ENCODE measurements around the gene EPHA3. TPM values are rescaled to one million over a fixed set of nuclear protein-coding genes. Genes with fewer than 3 reads are reported as not detected.

Gene EPHA3
- total and polyA plus RNA-seq, 9 of the 15 experiments (the other 6 are each of a cell fraction or from before 2014, with no cell fraction given): not detected

DNA sequence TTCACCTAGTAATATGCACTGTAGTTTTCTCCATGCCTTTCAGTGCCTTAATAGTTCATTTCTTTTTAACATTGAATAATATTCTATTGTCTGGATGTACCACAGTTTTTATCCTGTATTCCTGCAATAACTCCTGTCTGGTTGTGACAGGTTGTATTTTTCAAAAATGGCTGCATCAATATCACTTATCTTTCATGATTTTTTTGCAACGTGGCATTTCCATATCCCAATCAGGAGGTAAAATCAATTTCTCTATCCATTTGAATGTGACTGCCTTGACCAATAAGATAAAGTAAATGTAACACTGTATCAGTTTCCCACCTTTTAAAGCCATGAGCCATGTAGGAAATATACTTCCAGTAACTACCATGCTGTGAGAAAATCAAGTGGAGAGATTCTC lies 27.5 kb upstream of the EPHA3 start:
- H4K20me1 ChIP-seq (replicated peaks; ENCODE audit: control insufficient read depth, insufficient read depth, low read length): no peaks in the 10 kb centered on the region
- no peaks in the 10 kb centered on the region for H3K36me3 ChIP-seq (ENCODE audit: control insufficient read depth, insufficient read depth, low read length)
- no peak overlapping the region for H2AFZ ChIP-seq (ENCODE audit: low read depth, low read length)
- no peak overlapping the region for H3K4me2 ChIP-seq (ENCODE audit: insufficient read depth, low read length)
- H3K9ac ChIP-seq (ENCODE audit: insufficient read depth in 1 of 2, low read depth in 2 of 2, low read length in 2 of 2): no peak overlapping the region
- CTCF ChIA-PET (ENCODE audit: low intra/inter-chr PET ratio): no interaction called here
- no peaks in the 10 kb centered on the region for H3K79me2 ChIP-seq (ENCODE audit: control insufficient read depth, insufficient read depth, low read length)
- H3K27ac ChIP-seq (ENCODE audit: extremely low read depth, low read depth, low read length): no peak overlapping the region
- FAIRE-seq (no peak), DNase-seq (ENCODE audit: extremely low read depth in 1 of 4, low spot score in 3 of 4) (no peak), ATAC-seq (no peak)
- no TSS peak for BruUV-seq (replicated peaks)
- intact Hi-C loops (cut with micrococcal nuclease): no loop called here
- POLR2A ChIA-PET: no interaction called here
- H3K9me1 ChIP-seq (ENCODE audit: control insufficient read depth, insufficient read depth, low read length): no peaks in the 10 kb centered on the region
- in situ Hi-C loops (cut with MboI): no loop called here
- no peaks in the 10 kb centered on the region for H3K4me1 ChIP-seq (replicated peaks in 1 of 2; ENCODE audit: control insufficient read depth in 2 of 2, insufficient read depth in 2 of 2, low read length in 2 of 2)
- WGBS (ENCODE audit: insufficient coverage, low coverage, missing lambda C conversion rate): 0% methylated on average over 1 of the region's 1 CpG
- no peak overlapping the region for H3K4me3 ChIP-seq
- no peak for TF ChIP-seq PML (IDR thresholded peaks at IDR 0.05; ENCODE audit: low read length)
- no peak for TF ChIP-seq ZNF696 (CRISPR knock-in tag; conservative IDR thresholded peaks at IDR 0.05)
- TF ChIP-seq TAF9B (IDR thresholded peaks at IDR 0.05; ENCODE audit: partially characterized antibody): no peak
- no peak for TF ChIP-seq STAT5A (IDR thresholded peaks at IDR 0.05; ENCODE audit: borderline replicate concordance, low read length)
- TF ChIP-seq GTF2A2 (tag; IDR thresholded peaks at IDR 0.05): no peak
- TF ChIP-seq ZNF586 (CRISPR knock-in tag; conservative IDR thresholded peaks at IDR 0.05): no peak
- TF ChIP-seq ZC3H8 (IDR thresholded peaks at IDR 0.05): no peak
- TF ChIP-seq ZNF79 (CRISPR knock-in tag; IDR thresholded peaks at IDR 0.05; ENCODE audit: low read depth): no peak
- no peak for TF ChIP-seq ZNF445 (CRISPR knock-in tag; IDR thresholded peaks at IDR 0.05; ENCODE audit: low read depth)
- TF ChIP-seq E2F3 (CRISPR knock-in tag; IDR thresholded peaks at IDR 0.05): no peak
- no peak for TF ChIP-seq ZFP1 (CRISPR knock-in tag; IDR thresholded peaks at IDR 0.05)
- no peaks in the 10 kb centered on the region for H3K27me3 ChIP-seq (ENCODE audit: control insufficient read depth in 2 of 2, insufficient read depth in 2 of 2, low read length in 2 of 2)
- no peaks in the 10 kb centered on the region for H3K9me3 ChIP-seq (replicated peaks; ENCODE audit: control insufficient read depth, insufficient read depth, low read depth, low read length)

Measured in K562 (cell line).